K562 (cell line): ENCODE measurements around the gene PIK3R2. TPM values are rescaled to one million over a fixed set of nuclear protein-coding genes. Genes with fewer than 3 reads are reported as not detected.

ENCODE experiments used
- ELF1 ChIP-seq: fragments of 200-800 bp; sonication (Bioruptor generic); IDR thresholded peaks from 2 replicates; pipeline ENCODE4 v1.6.1; 2016; ENCODE audit warnings: missing genetic modification characterization, missing compliant biosample characterization
- HOXB6 ChIP-seq: fragments of 250-450 bp; sonication (Bioruptor Pico); IDR thresholded peaks from 2 replicates; pipeline ENCODE4 v1.5.1; 2022; ENCODE audit warnings: mild to moderate bottlenecking, borderline replicate concordance
- JUND ChIP-seq, 2 experiments: IDR thresholded peaks; 2 replicates in 1 of 2; 3 replicates in 1 of 2; pipeline ENCODE4 v1.6.1; 2011; ENCODE audit warnings: borderline replicate concordance in 2 of 2, low read depth in 2 of 2, low read length in 2 of 2, improper control_type of control experiment in 1 of 2, missing biosample characterization in 1 of 2, missing genetic modification characterization in 1 of 2, missing genetic modification reagents in 1 of 2
- PHTF2 ChIP-seq: fragments of 250-450 bp; sonication (Bioruptor Pico); IDR thresholded peaks from 2 replicates; pipeline ENCODE4 v1.5.0; 2021; ENCODE audit warnings: mild to moderate bottlenecking
- SMARCC2 ChIP-seq: fragments of 450-650 bp; IDR thresholded peaks from 2 replicates; pipeline ENCODE4 v1.6.1; 2017; ENCODE audit warnings: antibody characterized with exemption, moderate library complexity, mild to moderate bottlenecking, low read depth
- SREBF1 ChIP-seq: fragments of 150-350 bp; IDR thresholded peaks from 2 replicates; pipeline ENCODE4 v1.6.1; 2014; ENCODE audit warnings: antibody characterized with exemption, low read depth, low read length, borderline replicate concordance
- TAF15 ChIP-seq: fragments of 200-400 bp; formaldehyde crosslinking; IDR thresholded peaks from 2 replicates; pipeline ENCODE4 v1.6.1; 2017; ENCODE audit warnings: mild to moderate bottlenecking, low read depth, low read length, moderate library complexity
- ZNF324 ChIP-seq: fragments of 250-450 bp; sonication (Bioruptor Pico); IDR thresholded peaks from 2 replicates; pipeline ENCODE4 v1.4.0; 2020; ENCODE audit warnings: mild to moderate bottlenecking
- polyA plus RNA-seq, 8 experiments: library from polyadenylated mRNA; depleted of rRNA in 4 of 8; stranded (reverse) in 5 of 8; unstranded in 3 of 8; fragments of >200 nt; fragmentation: Nextera tagmentation in 2 of 8; fragmentation: Illumina TruSeq in 1 of 8; extraction: Ambion mirVana in 2 of 8; extraction: Trizol in 1 of 8; gene quantifications; 2 replicates each; pipeline versions ENCODE4 v1.2.1 to v1.2.3, GENCODE V29; 2011 to 2014; ENCODE audit warnings: inconsistent platforms in 1 of 8, missing spikeins in 1 of 8
- total RNA-seq, 7 experiments: library from RNA; depleted of rRNA in 6 of 7; stranded (reverse); fragments of >200 nt in 6 of 7; fragmentation: Illumina TruSeq in 2 of 7; extraction: Trizol in 2 of 7; gene quantifications; 2 replicates each; pipeline versions ENCODE4 v1.2.1 to v1.2.3, GENCODE V29; 2011 to 2021; ENCODE audit warnings: low replicate concordance in 1 of 7
- TF ChIP-seq, protein P1 (sequence below), 2 experiments: fragments of 450-650 bp in 1 of 2; sonication (generic) in 1 of 2; formaldehyde crosslinking; conservative IDR thresholded peaks; 2 replicates each; pipeline versions ENCODE4 v1.4.0 to v1.8.1; 2020 to 2022; ENCODE audit warnings: mild to moderate bottlenecking in 1 of 2, missing genetic modification reagents in 1 of 2
- TF ChIP-seq, protein P2 (sequence below): sonication (generic); formaldehyde crosslinking; IDR thresholded peaks from 2 replicates; pipeline ENCODE4 v1.8.1; 2023; ENCODE audit warnings: mild to moderate bottlenecking, missing genetic modification reagents
- TF ChIP-seq, protein P3 (sequence below): fragments of 250-450 bp; sonication (Bioruptor Pico); IDR thresholded peaks from 2 replicates; pipeline ENCODE4 v1.5.0; 2020; ENCODE audit warnings: mild to moderate bottlenecking
- TF ChIP-seq, protein P4 (sequence below), 2 experiments: fragments of 450-650 bp in 1 of 2; sonication (generic) in 1 of 2; formaldehyde crosslinking in 1 of 2; IDR thresholded peaks in 1 of 2; conservative IDR thresholded peaks in 1 of 2; 2 replicates each; pipeline versions ENCODE4 v1.6.1 to v1.8.1; 2016 to 2023; ENCODE audit warnings: mild to moderate bottlenecking in 2 of 2, moderate library complexity in 2 of 2, inconsistent platforms in 1 of 2, missing genetic modification reagents in 1 of 2
- TF ChIP-seq, protein P5 (sequence below): sonication (generic); formaldehyde crosslinking; IDR thresholded peaks from 2 replicates; pipeline ENCODE4 v1.8.0; 2022; ENCODE audit warnings: missing genetic modification reagents, mild to moderate bottlenecking, moderate library complexity, borderline replicate concordance
- TF ChIP-seq, protein P6 (sequence below): fragments of 200-800 bp; sonication (Bioruptor generic); IDR thresholded peaks from 2 replicates; pipeline ENCODE4 v1.6.1; 2017; ENCODE audit warnings: missing genetic modification characterization, missing compliant biosample characterization
- TF ChIP-seq, protein P7 (sequence below): fragments of 250-450 bp; sonication (Bioruptor Pico); IDR thresholded peaks from 2 replicates; pipeline ENCODE4 v1.8.0; 2021; ENCODE audit warnings: moderate library complexity, mild to moderate bottlenecking, inconsistent platforms

The PIK3R2 gene
- total and polyA plus RNA-seq, 9 of the 15 experiments (the other 6 are each of a cell fraction or from before 2014, with no cell fraction given): 0.39 to 37.9 (median 5.3) TPM

DNA sequence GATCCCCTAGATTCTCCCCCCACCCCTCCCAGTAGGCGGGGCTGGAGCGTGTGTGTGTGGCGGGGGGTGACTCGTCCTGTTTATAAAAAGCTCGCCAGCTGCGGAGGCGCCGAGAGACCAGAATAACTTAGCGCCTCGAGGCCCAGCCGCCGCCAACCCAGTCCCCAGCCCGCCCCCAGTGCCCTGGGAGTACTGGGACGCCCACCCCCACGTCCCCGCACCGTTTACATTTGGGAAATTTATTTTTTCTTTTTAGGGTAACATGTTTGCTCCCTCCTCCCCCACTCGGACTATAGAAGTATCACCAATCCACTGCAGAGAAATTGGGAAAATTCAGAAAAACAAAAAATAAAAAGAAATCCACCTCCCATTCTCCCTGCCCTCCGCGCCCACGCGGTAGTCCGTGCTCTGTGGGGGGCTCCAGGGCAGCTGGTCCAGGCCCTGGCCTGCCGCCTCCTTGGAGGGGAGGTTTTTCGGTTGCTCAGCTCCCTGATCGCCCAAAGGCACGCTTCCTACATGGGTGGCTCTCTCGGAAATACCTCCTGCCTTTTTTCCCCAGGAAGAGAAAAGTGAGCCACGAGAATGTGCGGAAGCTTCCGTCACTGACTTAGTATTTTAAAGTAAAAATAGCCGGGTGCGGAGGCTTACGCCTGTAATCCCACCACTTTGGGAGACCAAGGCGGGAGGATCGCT is 52.4 kb downstream of the PIK3R2 start (continued):
- TF ChIP-seq, protein P1, sequence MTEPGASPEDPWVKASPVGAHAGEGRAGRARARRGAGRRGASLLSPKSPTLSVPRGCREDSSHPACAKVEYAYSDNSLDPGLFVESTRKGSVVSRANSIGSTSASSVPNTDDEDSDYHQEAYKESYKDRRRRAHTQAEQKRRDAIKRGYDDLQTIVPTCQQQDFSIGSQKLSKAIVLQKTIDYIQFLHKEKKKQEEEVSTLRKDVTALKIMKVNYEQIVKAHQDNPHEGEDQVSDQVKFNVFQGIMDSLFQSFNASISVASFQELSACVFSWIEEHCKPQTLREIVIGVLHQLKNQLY (CRISPR knock-in tag; conservative IDR thresholded peaks at IDR 0.05): no peak
- TF ChIP-seq HOXB6 (CRISPR knock-in tag) (no peak), TAF15 (no peak), PHTF2 (CRISPR knock-in tag) (no peak), ZNF324 (CRISPR knock-in tag) (no peak), SMARCC2 (0 out of 2 replicates have a peak, but pooled peaks have one; percentile 11), SREBF1 (no peak), ELF1 (tag) (no peak), JUND (IDR thresholded peaks at IDR 0.05; ENCODE audit: borderline replicate concordance, low read depth, low read length) (peak; percentile 32; the same call in 1 of the 2 replicates), JUND (tag; IDR thresholded peaks at IDR 0.05; ENCODE audit: borderline replicate concordance, low read depth, low read length) (no peak)
- TF ChIP-seq, protein P2, sequence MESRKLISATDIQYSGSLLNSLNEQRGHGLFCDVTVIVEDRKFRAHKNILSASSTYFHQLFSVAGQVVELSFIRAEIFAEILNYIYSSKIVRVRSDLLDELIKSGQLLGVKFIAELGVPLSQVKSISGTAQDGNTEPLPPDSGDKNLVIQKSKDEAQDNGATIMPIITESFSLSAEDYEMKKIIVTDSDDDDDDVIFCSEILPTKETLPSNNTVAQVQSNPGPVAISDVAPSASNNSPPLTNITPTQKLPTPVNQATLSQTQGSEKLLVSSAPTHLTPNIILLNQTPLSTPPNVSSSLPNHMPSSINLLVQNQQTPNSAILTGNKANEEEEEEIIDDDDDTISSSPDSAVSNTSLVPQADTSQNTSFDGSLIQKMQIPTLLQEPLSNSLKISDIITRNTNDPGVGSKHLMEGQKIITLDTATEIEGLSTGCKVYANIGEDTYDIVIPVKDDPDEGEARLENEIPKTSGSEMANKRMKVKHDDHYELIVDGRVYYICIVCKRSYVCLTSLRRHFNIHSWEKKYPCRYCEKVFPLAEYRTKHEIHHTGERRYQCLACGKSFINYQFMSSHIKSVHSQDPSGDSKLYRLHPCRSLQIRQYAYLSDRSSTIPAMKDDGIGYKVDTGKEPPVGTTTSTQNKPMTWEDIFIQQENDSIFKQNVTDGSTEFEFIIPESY (CRISPR knock-in tag): no peak
- TF ChIP-seq, protein P3, sequence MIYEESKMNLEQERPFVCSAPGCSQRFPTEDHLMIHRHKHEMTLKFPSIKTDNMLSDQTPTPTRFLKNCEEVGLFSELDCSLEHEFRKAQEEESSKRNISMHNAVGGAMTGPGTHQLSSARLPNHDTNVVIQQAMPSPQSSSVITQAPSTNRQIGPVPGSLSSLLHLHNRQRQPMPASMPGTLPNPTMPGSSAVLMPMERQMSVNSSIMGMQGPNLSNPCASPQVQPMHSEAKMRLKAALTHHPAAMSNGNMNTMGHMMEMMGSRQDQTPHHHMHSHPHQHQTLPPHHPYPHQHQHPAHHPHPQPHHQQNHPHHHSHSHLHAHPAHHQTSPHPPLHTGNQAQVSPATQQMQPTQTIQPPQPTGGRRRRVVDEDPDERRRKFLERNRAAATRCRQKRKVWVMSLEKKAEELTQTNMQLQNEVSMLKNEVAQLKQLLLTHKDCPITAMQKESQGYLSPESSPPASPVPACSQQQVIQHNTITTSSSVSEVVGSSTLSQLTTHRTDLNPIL (CRISPR knock-in tag): no peak
- TF ChIP-seq, protein P4, sequence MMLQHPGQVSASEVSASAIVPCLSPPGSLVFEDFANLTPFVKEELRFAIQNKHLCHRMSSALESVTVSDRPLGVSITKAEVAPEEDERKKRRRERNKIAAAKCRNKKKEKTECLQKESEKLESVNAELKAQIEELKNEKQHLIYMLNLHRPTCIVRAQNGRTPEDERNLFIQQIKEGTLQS (IDR thresholded peaks at IDR 0.05): no peak
- TF ChIP-seq, protein P4 (CRISPR knock-in tag; conservative IDR thresholded peaks at IDR 0.05): no peak
- TF ChIP-seq, protein P5, sequence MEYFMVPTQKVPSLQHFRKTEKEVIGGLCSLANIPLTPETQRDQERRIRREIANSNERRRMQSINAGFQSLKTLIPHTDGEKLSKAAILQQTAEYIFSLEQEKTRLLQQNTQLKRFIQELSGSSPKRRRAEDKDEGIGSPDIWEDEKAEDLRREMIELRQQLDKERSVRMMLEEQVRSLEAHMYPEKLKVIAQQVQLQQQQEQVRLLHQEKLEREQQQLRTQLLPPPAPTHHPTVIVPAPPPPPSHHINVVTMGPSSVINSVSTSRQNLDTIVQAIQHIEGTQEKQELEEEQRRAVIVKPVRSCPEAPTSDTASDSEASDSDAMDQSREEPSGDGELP (CRISPR knock-in tag): peak; percentile 80
- TF ChIP-seq, protein P6, sequence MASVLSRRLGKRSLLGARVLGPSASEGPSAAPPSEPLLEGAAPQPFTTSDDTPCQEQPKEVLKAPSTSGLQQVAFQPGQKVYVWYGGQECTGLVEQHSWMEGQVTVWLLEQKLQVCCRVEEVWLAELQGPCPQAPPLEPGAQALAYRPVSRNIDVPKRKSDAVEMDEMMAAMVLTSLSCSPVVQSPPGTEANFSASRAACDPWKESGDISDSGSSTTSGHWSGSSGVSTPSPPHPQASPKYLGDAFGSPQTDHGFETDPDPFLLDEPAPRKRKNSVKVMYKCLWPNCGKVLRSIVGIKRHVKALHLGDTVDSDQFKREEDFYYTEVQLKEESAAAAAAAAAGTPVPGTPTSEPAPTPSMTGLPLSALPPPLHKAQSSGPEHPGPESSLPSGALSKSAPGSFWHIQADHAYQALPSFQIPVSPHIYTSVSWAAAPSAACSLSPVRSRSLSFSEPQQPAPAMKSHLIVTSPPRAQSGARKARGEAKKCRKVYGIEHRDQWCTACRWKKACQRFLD: no peak
- TF ChIP-seq, protein P7, sequence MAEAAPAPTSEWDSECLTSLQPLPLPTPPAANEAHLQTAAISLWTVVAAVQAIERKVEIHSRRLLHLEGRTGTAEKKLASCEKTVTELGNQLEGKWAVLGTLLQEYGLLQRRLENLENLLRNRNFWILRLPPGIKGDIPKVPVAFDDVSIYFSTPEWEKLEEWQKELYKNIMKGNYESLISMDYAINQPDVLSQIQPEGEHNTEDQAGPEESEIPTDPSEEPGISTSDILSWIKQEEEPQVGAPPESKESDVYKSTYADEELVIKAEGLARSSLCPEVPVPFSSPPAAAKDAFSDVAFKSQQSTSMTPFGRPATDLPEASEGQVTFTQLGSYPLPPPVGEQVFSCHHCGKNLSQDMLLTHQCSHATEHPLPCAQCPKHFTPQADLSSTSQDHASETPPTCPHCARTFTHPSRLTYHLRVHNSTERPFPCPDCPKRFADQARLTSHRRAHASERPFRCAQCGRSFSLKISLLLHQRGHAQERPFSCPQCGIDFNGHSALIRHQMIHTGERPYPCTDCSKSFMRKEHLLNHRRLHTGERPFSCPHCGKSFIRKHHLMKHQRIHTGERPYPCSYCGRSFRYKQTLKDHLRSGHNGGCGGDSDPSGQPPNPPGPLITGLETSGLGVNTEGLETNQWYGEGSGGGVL (CRISPR knock-in tag): no peak
